NB4 (cell line): ENCODE data around the gene PER2.

Source experiments
- DNase-seq: peaks from one replicate; pipeline ENCODE4 v3.0.0; 2010; ENCODE audit warnings: low read depth
- H3K4me3 ChIP-seq: one replicate; pipeline ENCODE4 v1.5.1; 2011; ENCODE audit warnings: mild to moderate bottlenecking, low read depth, low read length, moderate library complexity
- CTCF ChIP-seq: IDR thresholded peaks from one replicate; pipeline ENCODE4 v1.5.1; 2012; ENCODE audit warnings: low read depth, low read length
- MAX ChIP-seq: IDR thresholded peaks from 2 replicates; pipeline ENCODE4 v1.6.1; 2011; ENCODE audit warnings: low read depth, low read length
- MYC ChIP-seq: IDR thresholded peaks from 2 replicates; pipeline ENCODE4 v1.6.1; 2011; ENCODE audit warnings: low read depth, low read length
- POLR2A ChIP-seq: IDR thresholded peaks from 2 replicates; pipeline ENCODE4 v1.6.1; 2011; ENCODE audit warnings: mild to moderate bottlenecking; ENCODE audit not compliant: insufficient read length; ENCODE audit errors: extremely low read depth

Gene PER2

DNA sequence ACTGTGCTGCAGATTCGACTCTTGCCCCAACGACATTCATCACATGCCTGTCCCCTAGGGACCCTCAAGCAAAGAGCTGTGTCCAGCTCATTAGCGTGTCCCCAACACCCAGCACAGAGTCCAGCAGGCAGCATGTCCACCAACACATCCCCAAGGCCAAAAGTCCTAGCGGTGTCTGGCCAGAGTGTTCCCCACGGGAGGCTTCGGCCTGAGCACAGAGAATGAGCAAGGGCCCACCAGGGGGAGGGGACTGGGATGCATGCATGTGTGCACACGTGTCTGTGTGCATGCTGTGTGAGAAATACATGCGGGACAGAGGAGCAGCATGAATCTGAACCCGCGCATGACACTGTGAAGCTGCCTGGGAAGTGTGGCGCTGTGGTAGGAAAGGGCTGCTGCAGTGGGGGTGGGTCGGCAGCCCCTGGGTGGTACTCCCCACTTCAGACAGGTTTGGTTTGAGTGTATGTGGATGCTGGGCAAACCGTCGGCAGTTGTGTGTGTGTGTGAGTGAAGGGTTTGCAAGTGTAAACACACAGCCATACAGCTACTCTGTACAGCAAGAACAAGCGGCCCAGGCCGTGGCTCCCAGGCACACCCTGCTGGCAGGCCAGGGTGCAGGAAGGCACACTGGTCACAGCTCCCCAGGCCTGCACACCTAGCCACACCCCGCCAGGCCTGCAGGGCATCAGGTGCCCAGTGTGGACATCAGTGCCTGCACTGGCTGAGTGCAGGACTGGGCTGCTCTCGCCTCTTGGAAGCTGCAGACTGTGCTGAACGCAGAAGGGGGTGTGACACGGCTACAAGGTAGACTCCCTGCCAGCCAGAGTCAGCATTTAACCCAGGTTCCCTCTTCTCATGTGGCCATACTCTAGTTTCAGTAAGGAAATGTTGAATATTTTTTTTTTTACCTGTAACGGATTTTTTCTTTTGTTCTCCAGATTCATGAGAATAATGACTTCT is 29.1 kb downstream of the PER2 start:
- DNase-seq = peak; percentile 24
- no peak overlapping the region for H3K4me3 ChIP-seq
- TF ChIP-seq MAX (no peak), CTCF (no peak), POLR2A (no peak), MYC (no peak)

DNA sequence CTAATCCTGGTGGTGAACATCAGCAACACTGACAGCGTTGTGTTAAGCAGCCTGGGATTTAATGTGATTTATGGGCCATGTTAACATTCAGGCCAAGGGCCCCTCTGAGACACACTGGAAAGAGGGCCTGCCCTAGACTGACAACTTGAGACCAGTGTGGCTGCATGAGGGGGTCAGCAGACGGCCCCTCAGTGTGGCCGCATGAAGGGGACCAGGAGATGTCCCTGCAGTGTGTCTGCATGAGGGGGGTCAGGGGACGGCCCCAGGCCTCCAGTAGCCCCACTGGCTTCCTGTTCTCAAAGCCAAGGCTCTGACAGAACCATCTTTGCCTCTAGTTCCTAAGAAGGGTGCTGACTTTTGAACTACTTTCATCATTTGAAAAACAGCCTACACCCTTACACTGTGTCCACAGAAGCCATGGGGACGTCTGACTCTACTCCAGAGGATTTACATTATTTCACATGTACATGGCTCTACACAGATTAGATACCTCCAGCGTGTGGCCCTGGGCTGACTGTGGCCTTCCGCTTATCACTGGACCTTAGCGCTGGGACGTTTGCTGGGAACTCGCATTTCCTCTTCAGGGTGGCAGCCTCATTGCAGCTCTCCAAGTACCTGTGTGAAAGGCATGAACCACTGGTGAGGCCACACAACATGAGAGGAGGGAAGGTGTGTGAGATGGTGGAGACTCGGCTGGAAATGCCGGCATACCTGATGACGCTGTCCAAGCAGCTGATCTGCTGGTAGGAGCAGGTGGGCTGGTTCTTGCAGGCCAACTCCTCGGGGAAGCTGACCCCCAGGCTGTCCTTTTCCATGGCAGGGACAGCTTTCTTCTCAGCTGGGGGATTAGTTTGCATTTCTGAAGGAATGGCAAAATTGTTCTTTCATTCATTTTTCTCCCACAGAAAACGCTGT is 30.4 kb downstream of the PER2 start:
- TF ChIP-seq CTCF (no peak), MAX (no peak), MYC (no peak), POLR2A (no peak)
- H3K4me3 ChIP-seq = no peak overlapping the region
- DNase-seq = no peak

- TF ChIP-seq MYC (no peak), MAX (0 out of 2 replicates have a peak, but pooled peaks have one; percentile 26), POLR2A (no peak), CTCF (peak; percentile 96)
- no peak overlapping the region for H3K4me3 ChIP-seq
- DNase-seq = peak; percentile 93
Measured at GRCh38 chr2:238256594-238257104, 31.8 kb downstream of the PER2 start.

- DNase-seq = no peak
- no peak for TF ChIP-seq MYC
- TF ChIP-seq POLR2A = no peak
- TF ChIP-seq CTCF = no peak
- no peak for TF ChIP-seq MAX
- H3K4me3 ChIP-seq = no peak overlapping the region
Measured at GRCh38 chr2:238256111-238256510, 32.3 kb downstream of the PER2 start.

DNA sequence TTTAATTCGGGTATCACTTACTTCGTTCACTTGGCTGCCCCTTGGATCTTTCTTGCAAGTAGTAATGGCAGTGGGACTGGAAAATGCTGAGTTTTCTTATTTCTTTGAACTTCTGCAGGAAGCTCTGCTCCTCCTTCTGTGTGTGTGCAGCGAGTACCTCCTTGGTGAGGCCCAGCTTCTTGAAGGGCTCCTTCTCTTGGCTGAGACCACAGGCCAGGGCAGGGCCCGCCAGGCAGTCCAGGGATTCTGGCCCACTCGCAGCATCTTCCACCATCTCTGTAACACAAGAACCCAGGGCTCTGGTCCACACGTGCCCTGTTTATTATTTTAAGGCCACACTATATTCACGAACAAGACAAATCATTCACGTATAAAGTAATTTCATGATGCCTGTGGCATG is 32.8 kb downstream of the PER2 start:
- no peak overlapping the region for H3K4me3 ChIP-seq
- DNase-seq = no peak
- TF ChIP-seq CTCF = no peak
- no peak for TF ChIP-seq MYC
- no peak for TF ChIP-seq MAX
- no peak for TF ChIP-seq POLR2A
